Ovary (tissue), 3 donors: ENCODE measurements around the gene SSUH2.

ENCODE experiments used
- EP300 ChIP-seq: sonication (generic); formaldehyde crosslinking; IDR thresholded peaks from one replicate; pipeline ENCODE4 v1.6.1; 2017; ENCODE audit warnings: antibody characterized with exemption
- POLR2A ChIP-seq: fragments of 450-650 bp; IDR thresholded peaks from one replicate; pipeline ENCODE4 v1.6.1; 2017; ENCODE audit warnings: antibody characterized with exemption, mild to moderate bottlenecking, moderate library complexity
- TF ChIP-seq, protein P1 (sequence below), 3 donors: fragments of 450-650 bp in 2 of 3; fragments of 200-600 bp in 1 of 3; IDR thresholded peaks; one replicate each; pipeline versions ENCODE4 v1.5.1 to v1.8.0; 2016 to 2022; ENCODE audit warnings: antibody characterized with exemption in 3 of 3, mild to moderate bottlenecking in 1 of 3
- donor health status: DM: no; HTN: no; CAD: no.

DNA sequence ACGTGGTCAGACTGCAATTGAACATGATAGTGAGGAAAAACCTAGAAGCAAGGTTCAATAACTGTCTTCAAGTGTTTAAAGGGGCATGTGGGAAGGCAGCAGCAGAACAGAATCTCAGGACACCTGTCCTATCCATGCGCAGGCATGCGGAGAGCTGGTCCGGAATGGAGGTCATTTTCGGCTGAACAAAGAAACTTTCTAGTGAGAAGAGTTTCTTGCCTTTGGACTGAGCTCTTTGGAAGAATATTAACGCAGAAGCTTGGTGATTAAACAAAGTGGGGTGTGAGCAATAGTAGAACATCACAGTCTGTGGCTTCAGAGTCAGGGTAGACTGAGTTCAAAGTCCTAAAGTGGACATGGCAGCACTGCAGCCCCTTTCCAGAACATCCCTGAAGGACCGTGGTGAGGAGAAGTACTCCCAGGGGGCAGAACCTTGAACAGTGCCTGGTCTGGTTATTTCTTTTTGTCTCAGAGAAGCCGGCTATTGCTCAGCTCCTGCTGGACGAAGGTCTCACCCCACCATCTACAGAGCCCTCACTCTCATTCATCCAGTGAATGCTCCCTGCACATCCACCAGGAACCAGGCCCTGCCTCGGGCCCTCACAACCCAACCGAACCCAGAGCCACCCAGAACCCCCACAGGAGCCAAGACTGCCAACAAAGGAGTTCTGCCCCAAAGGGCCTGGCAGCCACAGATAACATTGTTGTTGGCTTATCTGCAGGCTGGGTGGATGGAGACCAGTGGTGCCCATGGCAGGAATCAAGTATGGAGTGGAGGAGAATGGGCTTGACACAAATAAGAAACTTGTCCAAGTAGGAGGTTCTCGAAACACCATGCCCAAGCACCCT is 2.8 kb upstream of the SSUH2 start:
- TF ChIP-seq, protein P1, sequence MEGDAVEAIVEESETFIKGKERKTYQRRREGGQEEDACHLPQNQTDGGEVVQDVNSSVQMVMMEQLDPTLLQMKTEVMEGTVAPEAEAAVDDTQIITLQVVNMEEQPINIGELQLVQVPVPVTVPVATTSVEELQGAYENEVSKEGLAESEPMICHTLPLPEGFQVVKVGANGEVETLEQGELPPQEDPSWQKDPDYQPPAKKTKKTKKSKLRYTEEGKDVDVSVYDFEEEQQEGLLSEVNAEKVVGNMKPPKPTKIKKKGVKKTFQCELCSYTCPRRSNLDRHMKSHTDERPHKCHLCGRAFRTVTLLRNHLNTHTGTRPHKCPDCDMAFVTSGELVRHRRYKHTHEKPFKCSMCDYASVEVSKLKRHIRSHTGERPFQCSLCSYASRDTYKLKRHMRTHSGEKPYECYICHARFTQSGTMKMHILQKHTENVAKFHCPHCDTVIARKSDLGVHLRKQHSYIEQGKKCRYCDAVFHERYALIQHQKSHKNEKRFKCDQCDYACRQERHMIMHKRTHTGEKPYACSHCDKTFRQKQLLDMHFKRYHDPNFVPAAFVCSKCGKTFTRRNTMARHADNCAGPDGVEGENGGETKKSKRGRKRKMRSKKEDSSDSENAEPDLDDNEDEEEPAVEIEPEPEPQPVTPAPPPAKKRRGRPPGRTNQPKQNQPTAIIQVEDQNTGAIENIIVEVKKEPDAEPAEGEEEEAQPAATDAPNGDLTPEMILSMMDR (IDR thresholded peaks at IDR 0.05): no peak
- no peak for TF ChIP-seq EP300
- TF ChIP-seq POLR2A: no peak
